ENCODE data around the gene MUL1. TPM values are rescaled to one million over a fixed set of nuclear protein-coding genes. Genes with fewer than 3 reads are reported as not detected.

Gene MUL1
- total RNA-seq, 3 donors from 2014 or later, result 25.4 to 35.1 (median 29.6) TPM

- no peaks in the 10 kb centered on the region for H3K9me3 ChIP-seq
- no peak for DNase-seq (ENCODE audit: low spot score in 2 of 2)
- no peak overlapping the region for H3K27ac ChIP-seq
- no peaks in the 10 kb centered on the region for H3K27me3 ChIP-seq
- intact Hi-C loops (cut with DNase I; ENCODE audit: low total_unique reads), result no loop called here
- H3K36me3 ChIP-seq, result no peaks in the 10 kb centered on the region
- H3K4me3 ChIP-seq, result no peak overlapping the region
- TF ChIP-seq, protein P1, sequence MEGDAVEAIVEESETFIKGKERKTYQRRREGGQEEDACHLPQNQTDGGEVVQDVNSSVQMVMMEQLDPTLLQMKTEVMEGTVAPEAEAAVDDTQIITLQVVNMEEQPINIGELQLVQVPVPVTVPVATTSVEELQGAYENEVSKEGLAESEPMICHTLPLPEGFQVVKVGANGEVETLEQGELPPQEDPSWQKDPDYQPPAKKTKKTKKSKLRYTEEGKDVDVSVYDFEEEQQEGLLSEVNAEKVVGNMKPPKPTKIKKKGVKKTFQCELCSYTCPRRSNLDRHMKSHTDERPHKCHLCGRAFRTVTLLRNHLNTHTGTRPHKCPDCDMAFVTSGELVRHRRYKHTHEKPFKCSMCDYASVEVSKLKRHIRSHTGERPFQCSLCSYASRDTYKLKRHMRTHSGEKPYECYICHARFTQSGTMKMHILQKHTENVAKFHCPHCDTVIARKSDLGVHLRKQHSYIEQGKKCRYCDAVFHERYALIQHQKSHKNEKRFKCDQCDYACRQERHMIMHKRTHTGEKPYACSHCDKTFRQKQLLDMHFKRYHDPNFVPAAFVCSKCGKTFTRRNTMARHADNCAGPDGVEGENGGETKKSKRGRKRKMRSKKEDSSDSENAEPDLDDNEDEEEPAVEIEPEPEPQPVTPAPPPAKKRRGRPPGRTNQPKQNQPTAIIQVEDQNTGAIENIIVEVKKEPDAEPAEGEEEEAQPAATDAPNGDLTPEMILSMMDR (IDR thresholded peaks at IDR 0.05), result no peak
- TF ChIP-seq POLR2A (IDR thresholded peaks at IDR 0.05) (no peak), POLR2AphosphoS5 (IDR thresholded peaks at IDR 0.05) (no peak)
- H3K4me1 ChIP-seq, result peaks cover 13 to 18% of the 10 kb centered on the region in 2 donors
These were observed 26.1 kb downstream of the MUL1 start for GRCh38 chr1:20481643-20482498.

DNA sequence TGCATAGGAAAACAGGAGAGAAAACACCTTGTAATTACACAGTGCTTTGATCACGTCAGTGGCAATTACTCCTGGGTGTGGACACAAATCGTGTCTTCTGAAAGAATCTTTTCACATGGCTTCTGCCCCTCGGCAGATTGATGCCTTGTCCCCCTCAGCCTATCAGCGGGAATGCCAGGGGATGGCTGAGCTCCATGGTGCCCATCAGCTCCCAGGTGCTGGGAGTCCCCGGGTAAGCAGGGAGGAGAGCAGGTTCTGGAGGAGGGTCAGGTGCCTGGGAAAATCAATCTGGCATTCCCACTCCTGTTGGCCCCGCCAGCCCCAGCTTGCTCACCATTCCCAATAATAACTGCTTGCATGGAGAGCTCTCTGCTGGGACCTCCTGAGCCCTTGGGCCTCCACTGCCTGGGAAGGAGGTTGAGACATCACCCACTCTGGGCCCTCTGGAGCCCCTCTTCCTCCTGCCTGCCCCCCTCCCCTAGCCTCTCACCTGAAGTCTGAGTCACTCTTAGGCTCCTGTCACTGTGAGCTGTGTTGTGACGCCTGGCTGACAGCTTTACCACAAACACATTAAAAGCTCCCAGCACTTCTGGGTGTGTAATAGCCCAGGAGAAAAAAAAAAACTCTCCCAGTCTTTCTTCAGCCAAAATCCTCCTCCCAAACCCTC is 26.9 kb downstream of the MUL1 start:
- Histone ChIP-seq H3K27ac (peak overlapping the region in 1 of 2 donors; percentile 17), H3K4me3 (no peak overlapping the region), H3K4me1 (peaks cover 15 to 20% of the 10 kb centered on the region in 2 donors), H3K36me3 (no peaks in the 10 kb centered on the region), H3K27me3 (no peaks in the 10 kb centered on the region), H3K9me3 (no peaks in the 10 kb centered on the region)
- intact Hi-C loops (cut with DNase I; ENCODE audit: low total_unique reads), result no loop called here
- no peak for DNase-seq (ENCODE audit: low spot score in 2 of 2)
- TF ChIP-seq, protein P1 (IDR thresholded peaks at IDR 0.05), result no peak
- TF ChIP-seq POLR2AphosphoS5 (IDR thresholded peaks at IDR 0.05) (no peak), POLR2A (IDR thresholded peaks at IDR 0.05) (no peak)

DNA sequence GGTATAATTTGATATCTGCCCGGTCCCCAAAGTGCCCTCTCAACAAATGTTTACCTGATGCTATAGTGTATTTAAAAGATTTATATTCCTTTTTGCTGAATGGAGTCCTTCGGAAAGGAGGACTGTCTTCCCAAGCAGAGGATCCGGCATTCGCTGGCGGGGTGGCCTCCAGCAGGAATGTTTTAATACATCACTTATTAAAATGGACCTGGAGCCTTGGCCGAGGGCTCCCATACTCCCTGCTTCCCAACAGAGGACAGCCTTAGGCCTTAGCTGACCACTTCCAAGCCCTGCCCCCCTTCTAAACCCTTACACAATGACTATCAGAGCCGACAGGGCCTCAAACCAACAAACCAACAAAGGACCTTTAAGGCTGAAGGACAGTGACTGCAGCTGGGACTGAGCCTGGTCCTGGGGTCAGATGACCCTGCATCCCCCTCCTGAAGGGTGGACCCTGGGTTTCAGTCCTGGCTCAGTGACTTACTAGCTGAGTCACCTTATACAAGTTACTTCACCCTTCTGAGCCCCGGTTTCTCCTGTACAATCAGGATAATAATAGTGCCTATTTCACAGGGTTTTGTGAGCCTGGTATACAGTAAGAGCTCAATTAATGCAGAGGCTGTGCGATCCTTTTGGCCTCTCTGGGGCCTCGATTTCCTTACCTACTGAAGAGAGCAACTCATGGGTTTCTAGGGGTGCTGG is 27.6 kb downstream of the MUL1 start:
- intact Hi-C loops (cut with DNase I; ENCODE audit: low total_unique reads), result no loop called here
- Histone ChIP-seq H3K27ac (no peak overlapping the region), H3K9me3 (no peaks in the 10 kb centered on the region), H3K4me3 (no peak overlapping the region), H3K27me3 (no peaks in the 10 kb centered on the region), H3K4me1 (peaks cover 15 to 20% of the 10 kb centered on the region in 2 donors), H3K36me3 (no peaks in the 10 kb centered on the region)
- no peak for TF ChIP-seq POLR2AphosphoS5 (IDR thresholded peaks at IDR 0.05)
- DNase-seq (ENCODE audit: low spot score in 2 of 2), result no peak

DNA sequence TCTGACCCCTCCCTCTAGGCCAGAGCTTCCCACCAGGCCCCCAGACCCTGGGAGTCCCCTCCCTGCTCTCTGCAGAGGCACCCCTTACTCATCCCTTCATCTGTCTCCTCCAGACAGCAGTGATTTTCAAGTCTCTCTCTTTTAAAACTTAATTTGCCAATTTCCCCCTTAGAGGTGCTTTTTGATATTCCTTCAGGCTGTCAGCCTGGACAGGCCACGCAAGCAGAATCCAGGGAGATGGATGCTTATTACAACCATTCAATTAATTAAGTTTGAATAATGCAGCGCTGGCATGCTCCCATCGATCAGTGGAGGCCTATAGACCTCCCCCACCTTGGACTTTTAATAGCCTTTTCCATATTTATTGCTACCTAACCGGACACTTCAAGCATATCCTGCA is 28.1 kb downstream of the MUL1 start:
- no peak for DNase-seq (ENCODE audit: low spot score in 2 of 2)
- Histone ChIP-seq H3K27ac (no peak overlapping the region), H3K9me3 (no peaks in the 10 kb centered on the region), H3K4me3 (no peak overlapping the region), H3K4me1 (peaks cover 15 to 20% of the 10 kb centered on the region in 2 donors), H3K27me3 (no peaks in the 10 kb centered on the region), H3K36me3 (no peaks in the 10 kb centered on the region)
- intact Hi-C loops (cut with DNase I; ENCODE audit: low total_unique reads), result loop anchor here (5.0 kb wide), 1 partner anchor 1233 kb away; no protein-coding TSS in a partner anchor
- TF ChIP-seq, protein P1 (IDR thresholded peaks at IDR 0.05), result no peak
- TF ChIP-seq POLR2AphosphoS5 (IDR thresholded peaks at IDR 0.05) (no peak), POLR2A (IDR thresholded peaks at IDR 0.05) (no peak)

DNA sequence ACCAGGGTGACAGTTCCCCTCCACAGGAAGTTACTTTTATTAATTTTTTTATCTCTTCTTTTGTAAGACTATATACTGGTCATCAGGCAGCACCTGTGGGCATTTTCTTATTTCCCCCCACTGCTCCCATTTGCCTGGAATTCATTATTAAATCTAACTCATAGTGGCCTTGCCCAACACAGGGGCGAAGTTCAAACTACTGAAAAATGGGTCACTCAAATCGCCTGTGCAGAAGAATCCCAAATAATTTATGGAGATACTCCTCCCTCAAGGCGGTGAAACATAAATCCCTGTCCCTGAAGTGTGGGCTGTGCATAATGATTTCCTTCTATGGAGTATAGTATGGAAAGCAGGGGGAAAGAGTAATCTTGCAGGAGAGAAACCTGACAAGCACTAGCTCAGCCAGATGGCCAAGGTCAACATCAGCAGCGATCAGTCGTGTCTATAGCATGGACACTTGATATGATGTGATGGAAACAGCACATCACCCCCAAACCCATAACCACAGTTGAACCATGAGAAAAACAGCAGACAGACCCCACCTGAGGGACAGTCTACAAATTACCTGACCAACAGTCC is 29.8 kb downstream of the MUL1 start:
- no peak for DNase-seq (ENCODE audit: low spot score in 2 of 2)
- intact Hi-C loops (cut with DNase I; ENCODE audit: low total_unique reads), result loop anchor here (5.0 kb wide), 1 partner anchor 1231 kb away; no protein-coding TSS in a partner anchor
- H3K27ac ChIP-seq, result no peak overlapping the region
- no peaks in the 10 kb centered on the region for H3K9me3 ChIP-seq
- H3K36me3 ChIP-seq, result no peaks in the 10 kb centered on the region
- TF ChIP-seq POLR2A (IDR thresholded peaks at IDR 0.05), result no peak
- TF ChIP-seq, protein P1 (IDR thresholded peaks at IDR 0.05), result no peak
- H3K4me1 ChIP-seq, result peaks cover 9 to 20% of the 10 kb centered on the region in 2 donors
- H3K27me3 ChIP-seq, result no peaks in the 10 kb centered on the region
- no peak overlapping the region for H3K4me3 ChIP-seq
